Measurements from ENCODE around the gene MZT2A. TPM values are rescaled to one million over a fixed set of nuclear protein-coding genes. Genes with fewer than 3 reads are reported as not detected.
"Not testable (repeated sequence)": the region's sequence is repeated elsewhere in the genome, so short reads cannot be mapped to it uniquely, and the experiment has no call there.

The MZT2A gene
- total and polyA plus RNA-seq, 10 donors = 23.7 to 190 (median 45.0) TPM

- H3K4me1 ChIP-seq = peaks cover 6 to 29% (median 17%) of the 10 kb centered on the region in 6 donors
- H3K36me3 ChIP-seq = peaks cover 0 to 28% (median 3%) of the 10 kb centered on the region in 6 donors
- no peak for TF ChIP-seq CTCF (IDR thresholded peaks at IDR 0.05 in 8 of 11, conservative IDR thresholded peaks at IDR 0.05 in 3 of 11)
- TF ChIP-seq POLR2A (IDR thresholded peaks at IDR 0.05) = no peak
- no peak for TF ChIP-seq POLR2AphosphoS5 (IDR thresholded peaks at IDR 0.05)
- no peaks in the 10 kb centered on the region for H3K27me3 ChIP-seq (replicated peaks in 1 of 7)
- H3K4me3 ChIP-seq = no peak overlapping the region
- WGBS, 5 donors = 82 to 89% (median 84%) methylated on average over 14 of the region's 14 CpGs
- no peaks in the 10 kb centered on the region for H3K9me3 ChIP-seq
- no peak overlapping the region for H3K27ac ChIP-seq
- no peak for DNase-seq
- intact Hi-C loops (cut with DNase I; ENCODE audit: low total_unique reads) = no loop called here
Measured at GRCh38 chr2:131488306-131489205, 3.6 kb downstream of the MZT2A start.

GRCh38 chr2:131486201-131486902 lies 5.8 kb downstream of the MZT2A start:
- H3K4me3 ChIP-seq; H3K27me3 ChIP-seq (replicated peaks in 1 of 7); intact Hi-C loops (cut with DNase I; ENCODE audit: low total_unique reads); H3K9me3 ChIP-seq; H3K27ac ChIP-seq: not testable (repeated sequence)
- peaks cover 0 to 41% (median 3%) of the 10 kb centered on the region in 6 donors for H3K36me3 ChIP-seq
- peak; percentile 41 for DNase-seq
- H3K4me1 ChIP-seq = peaks cover 6 to 23% (median 12%) of the 10 kb centered on the region in 6 donors
- WGBS, 5 donors = 87 to 96% (median 88%) methylated on average over 12 to 14 of the region's 14 CpGs

GRCh38 chr2:131484906-131485460 lies 7.2 kb downstream of the MZT2A start:
- peaks cover 0 to 37% (median 3%) of the 10 kb centered on the region in 6 donors for H3K36me3 ChIP-seq
- H3K27ac ChIP-seq; H3K27me3 ChIP-seq (replicated peaks in 1 of 7); intact Hi-C loops (cut with DNase I; ENCODE audit: low total_unique reads); H3K4me3 ChIP-seq; H3K4me1 ChIP-seq; H3K9me3 ChIP-seq: not testable (repeated sequence)
- peak; percentile 48 for DNase-seq
- 85 to 95% (median 91%) methylated on average over 11 of the region's 11 CpGs for WGBS, 5 donors

GRCh38 chr2:131483981-131484820 lies 8.0 kb downstream of the MZT2A start:
- H3K27me3 ChIP-seq (replicated peaks in 1 of 7); H3K4me3 ChIP-seq; intact Hi-C loops (cut with DNase I; ENCODE audit: low total_unique reads); H3K27ac ChIP-seq; H3K9me3 ChIP-seq; H3K4me1 ChIP-seq: not testable (repeated sequence)
- H3K36me3 ChIP-seq = peaks cover 0 to 40% (median 3%) of the 10 kb centered on the region in 6 donors
- peak; percentile 54 for DNase-seq
- WGBS, 5 donors = 91 to 97% (median 95%) methylated on average over 21 to 23 of the region's 24 CpGs

GRCh38 chr2:131482506-131483155 lies 9.6 kb downstream of the MZT2A start:
- H3K27me3 ChIP-seq (replicated peaks in 1 of 7); H3K27ac ChIP-seq; H3K9me3 ChIP-seq; H3K4me3 ChIP-seq; intact Hi-C loops (cut with DNase I; ENCODE audit: low total_unique reads); H3K4me1 ChIP-seq: not testable (repeated sequence)
- peaks cover 0 to 40% (median 3%) of the 10 kb centered on the region in 6 donors for H3K36me3 ChIP-seq
- WGBS, 5 donors = 91 to 97% (median 96%) methylated on average over 16 to 19 of the region's 19 CpGs
- DNase-seq = peak; percentile 56

GRCh38 chr2:131480351-131480750 lies 11.8 kb downstream of the MZT2A start:
- H3K4me1 ChIP-seq; H3K4me3 ChIP-seq; H3K27me3 ChIP-seq (replicated peaks in 1 of 7); H3K9me3 ChIP-seq; intact Hi-C loops (cut with DNase I; ENCODE audit: low total_unique reads); H3K27ac ChIP-seq: not testable (repeated sequence)
- peaks cover 0 to 31% (median 3%) of the 10 kb centered on the region in 6 donors for H3K36me3 ChIP-seq
- WGBS, 5 donors = 96 to 98% (median 98%) methylated on average over 7 to 20 of the region's 20 CpGs
- DNase-seq = peak; percentile 20

GRCh38 chr2:131478850-131479461 lies 13.2 kb downstream of the MZT2A start:
- WGBS, 5 donors = 91 to 100% (median 95%) methylated on average over 9 of the region's 9 CpGs
- H3K27ac ChIP-seq; H3K9me3 ChIP-seq; H3K4me1 ChIP-seq; DNase-seq; H3K4me3 ChIP-seq; intact Hi-C loops (cut with DNase I; ENCODE audit: low total_unique reads); H3K27me3 ChIP-seq (replicated peaks in 1 of 7): not testable (repeated sequence)
- H3K36me3 ChIP-seq = peaks cover 0 to 27% (median 1%) of the 10 kb centered on the region in 6 donors

All from spleen (tissue), 11 donors.